GM18861 (cell line): Measurements from ENCODE around the gene PLD5.
"Not testable (repeated sequence)": the region's sequence is repeated elsewhere in the genome, so short reads cannot be mapped to it uniquely, and the experiment has no call there.

ENCODE experiments used
- ATAC-seq: cut with Tn5 transposase; IDR thresholded peaks from one replicate; pipeline ENCODE4 v1.9.1; 2021; ENCODE audit not compliant: unreplicated experiment

The PLD5 gene

DNA sequence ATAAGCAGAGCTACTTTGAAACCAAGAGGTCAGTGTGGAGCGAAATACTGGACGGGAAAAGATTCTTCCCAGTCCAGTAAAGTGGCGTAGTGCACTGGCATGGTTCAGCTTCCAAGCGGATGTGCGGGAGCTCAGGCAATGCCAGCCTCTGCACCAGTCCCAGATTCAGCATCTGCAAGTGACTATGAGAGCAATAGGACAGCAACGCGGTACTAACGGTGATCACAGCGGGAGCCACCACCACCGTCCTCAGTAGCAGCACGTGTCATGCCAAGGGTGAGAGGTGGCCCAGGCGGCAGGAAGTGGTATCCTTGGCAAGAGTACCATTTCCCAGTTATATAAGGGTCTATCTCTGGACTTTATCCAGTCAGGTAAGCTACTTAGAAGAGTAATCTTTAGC, 17.8 kb downstream of the PLD5 start:
- ATAC-seq, result no peak

DNA sequence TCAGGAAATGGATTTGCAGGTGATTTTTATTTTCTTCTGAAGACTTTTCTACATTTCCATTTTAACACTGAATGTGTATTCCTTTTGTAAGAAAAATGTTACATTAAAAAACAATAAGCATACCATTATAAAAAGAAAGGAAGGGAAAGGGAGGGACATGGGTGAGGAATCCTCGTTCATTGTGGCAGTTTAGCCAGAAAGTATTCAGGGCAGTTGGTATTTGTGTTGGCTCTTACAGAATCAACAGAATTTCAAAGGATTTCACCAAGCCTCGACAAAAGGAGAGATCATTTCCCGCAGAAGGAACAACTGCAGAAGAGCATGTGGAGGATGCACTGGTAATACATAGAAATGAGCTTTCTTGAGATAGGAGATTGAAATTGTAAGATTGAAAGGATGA, 35.0 kb downstream of the PLD5 start:
- no peak for ATAC-seq

GRCh38 chr1:242477944-242478343, 46.6 kb downstream of the PLD5 start:
- no peak for ATAC-seq

GRCh38 chr1:242470774-242471173, 53.7 kb downstream of the PLD5 start:
- ATAC-seq, result no peak

DNA sequence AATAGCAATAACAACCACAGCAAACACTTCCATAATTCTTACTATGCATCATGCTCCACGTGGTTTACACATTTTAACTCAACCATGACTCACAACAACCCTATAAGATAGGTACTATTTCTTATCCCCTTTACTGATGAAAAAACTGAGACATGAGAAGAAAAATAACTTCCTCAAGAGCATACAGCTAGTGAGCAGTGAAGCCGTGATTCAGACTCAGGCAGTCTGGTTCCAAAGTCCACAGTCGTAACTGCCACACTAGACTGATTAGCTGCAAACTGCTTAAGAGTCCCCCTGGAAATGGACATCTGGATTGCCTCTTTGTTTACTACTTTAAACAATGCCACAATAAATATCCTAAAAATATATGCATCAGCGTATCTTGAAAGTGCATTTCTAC, 55.7 kb downstream of the PLD5 start:
- no peak for ATAC-seq

GRCh38 chr1:242467556-242468145, 56.8 kb downstream of the PLD5 start:
- no peak for ATAC-seq

GRCh38 chr1:242462867-242463266, 61.6 kb downstream of the PLD5 start:
- ATAC-seq, result no peak

DNA sequence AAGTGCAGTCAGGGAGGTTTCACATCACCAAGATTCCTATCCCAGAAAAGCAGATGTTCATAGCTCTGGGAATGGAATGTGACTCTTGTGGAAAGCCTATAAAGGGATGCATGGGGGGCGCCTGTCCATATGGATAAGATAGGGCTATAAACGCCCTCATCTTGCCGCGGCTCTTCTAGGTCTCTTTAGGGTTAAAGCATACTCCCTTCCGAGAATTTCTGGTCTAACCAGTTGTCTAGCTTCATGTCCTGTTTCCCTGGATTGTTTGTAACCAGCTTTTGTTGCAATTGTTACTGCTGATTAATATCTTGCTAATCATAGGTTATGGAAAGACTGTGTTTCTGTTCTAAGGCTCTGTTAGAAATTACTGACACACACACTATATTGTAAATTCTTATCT, 64.8 kb downstream of the PLD5 start:
- ATAC-seq, result not testable (repeated sequence)

DNA sequence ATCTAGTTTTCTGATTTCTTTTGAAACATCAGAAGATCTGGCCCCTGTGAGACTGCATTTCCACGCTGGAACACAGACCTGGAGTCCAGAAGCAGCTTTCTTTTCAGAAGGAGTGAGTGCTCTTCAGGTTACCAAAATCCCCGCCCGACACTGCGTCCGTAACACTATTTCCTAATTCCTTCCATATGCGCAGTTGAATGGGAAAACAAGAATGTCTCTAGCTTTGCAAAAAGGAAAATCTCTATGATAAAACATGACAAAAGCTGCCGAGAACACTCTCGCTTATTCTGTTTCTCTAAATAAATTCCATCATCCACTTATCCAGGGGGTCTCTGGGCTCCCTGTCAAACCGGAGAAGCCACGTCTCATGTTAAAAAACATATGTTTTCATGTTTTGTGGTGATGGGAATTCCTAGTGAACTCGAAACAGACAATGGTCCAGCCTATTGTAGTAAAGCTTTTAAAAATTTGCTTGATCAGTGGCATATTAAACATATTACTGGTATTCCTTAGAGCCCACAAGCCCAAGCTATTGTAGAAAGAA, 67.7 kb downstream of the PLD5 start:
- ATAC-seq, result no peak

- no peak for ATAC-seq
Measured at GRCh38 chr1:242455052-242455361, 69.5 kb downstream of the PLD5 start.

DNA sequence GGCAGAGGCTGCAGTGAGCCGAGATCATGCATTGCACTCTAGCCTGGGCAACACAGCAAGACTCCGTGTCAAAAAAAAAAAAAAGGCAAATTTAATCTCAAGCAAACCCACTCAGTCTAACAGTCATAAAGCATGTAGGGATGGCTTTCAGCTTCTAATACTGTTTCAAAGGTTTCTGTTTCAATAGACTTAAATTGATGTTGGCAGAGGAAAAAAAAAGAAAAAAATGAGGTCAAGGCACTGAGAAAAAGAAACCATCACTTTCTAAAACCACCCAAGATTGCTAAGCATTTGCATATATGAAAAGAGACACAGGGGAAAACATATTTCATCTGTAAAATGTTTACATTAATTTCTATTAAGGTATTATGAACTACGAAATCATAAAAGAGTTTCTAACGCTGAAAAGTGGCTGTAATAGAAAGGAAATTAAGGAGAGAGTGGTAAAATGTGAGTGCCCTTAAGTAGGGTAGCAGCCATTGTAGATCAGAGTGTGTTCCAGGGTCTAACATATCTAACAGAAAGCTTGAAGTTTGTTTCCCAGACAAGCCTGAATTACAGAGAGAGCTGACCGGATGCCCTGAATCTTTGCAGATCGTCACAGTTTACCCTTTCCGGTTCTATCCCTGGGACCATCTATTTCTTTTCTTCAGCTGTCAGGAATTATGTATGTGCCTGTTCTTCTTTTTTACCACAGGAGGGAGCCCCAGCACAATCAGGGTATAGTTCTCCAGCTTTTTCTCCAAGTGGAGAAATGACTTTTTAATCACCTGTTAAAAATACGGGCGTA, 70.0 kb downstream of the PLD5 start:
- peak; percentile 75 for ATAC-seq

DNA sequence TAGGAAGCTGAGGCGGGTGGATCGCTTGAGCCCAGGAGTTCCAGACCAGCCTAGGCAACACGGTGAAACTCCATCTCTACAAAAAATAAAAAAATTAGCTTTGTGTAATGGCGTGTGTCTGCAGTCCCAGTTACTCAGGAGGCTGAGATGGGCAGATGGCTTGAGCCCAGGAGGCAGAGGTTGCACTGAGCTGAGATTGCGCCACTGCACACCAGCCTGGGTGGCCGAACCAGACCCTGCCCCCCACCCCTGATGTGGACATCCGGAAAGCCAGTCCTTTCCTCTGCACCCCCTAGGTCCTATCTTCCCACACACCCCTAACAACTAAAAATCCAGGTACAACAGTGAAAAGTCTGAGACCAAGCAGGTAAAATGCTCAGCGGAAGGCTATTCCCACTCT, 71.9 kb downstream of the PLD5 start:
- ATAC-seq, result no peak

GRCh38 chr1:242449661-242450060, 74.8 kb downstream of the PLD5 start:
- no peak for ATAC-seq

GRCh38 chr1:242448910-242449645, 75.4 kb downstream of the PLD5 start:
- no peak for ATAC-seq

- ATAC-seq, result no peak
Measured at GRCh38 chr1:242447689-242448088, 76.8 kb downstream of the PLD5 start.

DNA sequence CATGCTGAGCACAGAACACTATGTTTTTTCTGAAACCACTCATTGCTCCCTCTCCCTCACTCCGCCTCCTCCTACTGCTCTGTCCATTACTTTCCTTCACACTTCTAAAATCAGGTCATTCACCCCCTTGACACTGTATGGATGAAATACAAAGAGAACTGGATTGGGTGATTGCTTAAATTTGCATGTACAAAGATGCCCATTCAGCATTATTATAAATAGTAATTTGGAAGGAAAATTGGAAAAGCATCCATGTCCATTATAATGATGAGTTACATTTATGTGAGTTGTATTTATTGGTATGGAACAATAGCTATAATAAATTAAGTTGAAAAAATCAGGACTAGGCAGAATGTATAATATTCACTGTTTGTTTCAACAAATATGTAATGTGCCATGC, 83.7 kb downstream of the PLD5 start:
- no peak for ATAC-seq

- no peak for ATAC-seq
Measured at GRCh38 chr1:242435200-242435599, 89.3 kb downstream of the PLD5 start.

DNA sequence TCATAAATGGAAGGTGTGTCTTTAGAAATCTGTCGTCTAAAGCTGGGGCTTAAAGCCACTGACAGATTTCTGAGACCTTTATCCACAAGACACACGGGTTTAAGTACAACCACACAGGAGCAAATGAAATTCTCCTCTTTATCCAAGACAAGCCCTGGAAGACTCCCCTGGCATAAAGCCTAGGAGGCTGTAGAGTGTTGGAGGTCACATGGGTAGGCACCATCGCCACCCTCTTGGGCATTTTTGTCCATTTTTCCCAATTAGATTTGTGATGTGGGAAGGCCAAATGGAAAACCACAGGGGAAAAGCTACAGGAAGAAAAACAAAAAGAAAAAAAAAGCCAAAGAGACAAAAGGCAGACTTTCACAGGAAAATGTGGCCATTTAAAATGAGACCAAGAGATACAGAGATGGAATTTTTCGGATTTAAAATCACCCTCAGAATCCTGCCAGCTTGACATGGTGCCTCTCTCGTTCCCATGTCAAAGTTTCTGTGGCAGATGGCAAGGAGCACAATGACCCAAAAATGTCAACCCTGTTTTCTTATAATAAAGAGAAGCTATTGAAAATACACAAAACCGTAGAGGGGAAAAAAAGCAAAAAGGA, 91.9 kb downstream of the PLD5 start:
- no peak for ATAC-seq

DNA sequence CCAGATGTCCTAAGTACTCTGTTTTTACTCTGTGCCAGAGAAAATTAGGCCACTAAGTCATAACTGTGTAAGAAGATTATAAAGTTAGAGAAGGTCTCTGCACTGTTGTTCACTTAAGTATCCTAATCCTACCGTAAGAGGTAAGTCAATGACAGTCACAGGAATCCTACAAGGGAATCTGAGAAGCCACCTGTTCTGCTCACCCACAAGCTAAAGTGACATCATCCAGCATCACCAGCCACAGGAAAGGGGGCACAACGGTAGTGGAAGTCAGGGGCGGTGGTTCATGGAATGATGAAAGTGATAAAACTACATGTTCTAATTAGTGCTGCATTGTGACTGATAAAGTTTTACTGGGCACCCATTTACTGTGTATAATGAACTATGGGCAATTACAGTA, 92.7 kb downstream of the PLD5 start:
- ATAC-seq, result no peak

GRCh38 chr1:242430956-242431355, 93.5 kb downstream of the PLD5 start:
- ATAC-seq, result no peak

DNA sequence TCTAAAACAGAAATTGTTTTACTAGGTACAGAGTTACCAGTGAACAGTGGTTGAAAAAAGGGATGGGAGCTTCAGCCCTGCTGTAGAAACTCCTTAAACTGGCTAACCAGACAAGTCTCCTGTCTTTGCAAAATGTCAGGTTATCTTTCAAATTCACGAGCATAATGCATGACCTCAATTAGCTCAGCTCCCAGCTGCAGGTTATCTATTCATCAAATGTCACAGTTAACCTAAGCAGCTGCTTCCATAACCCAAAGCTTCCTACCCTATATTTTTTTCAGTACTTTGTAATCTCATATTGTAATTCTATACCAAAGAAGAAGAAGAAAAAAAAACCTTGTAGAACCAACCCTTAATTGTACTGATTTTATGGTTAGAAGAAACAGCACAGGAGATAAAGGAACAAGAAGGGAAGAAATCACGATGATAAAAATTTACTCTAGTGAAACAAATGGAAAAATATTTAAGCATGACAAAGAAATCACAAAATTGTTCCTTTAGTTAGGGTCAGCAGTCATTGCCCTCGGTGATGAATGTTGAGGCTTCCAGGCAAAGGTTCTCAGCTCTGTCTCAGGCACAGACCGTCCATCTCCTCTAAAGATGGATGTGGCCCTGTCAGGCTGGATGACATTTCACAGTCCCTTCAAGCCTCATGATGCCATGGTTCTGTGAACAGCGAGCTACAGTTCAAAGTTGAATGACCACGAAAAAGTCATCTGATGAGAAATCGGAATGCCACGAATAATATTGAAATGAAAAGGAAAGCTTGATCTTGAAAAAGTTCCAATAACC, 95.9 kb downstream of the PLD5 start:
- no peak for ATAC-seq
